Naive thymus-derived CD4-positive, alpha-beta T cell (primary cell): ENCODE measurements around the gene ARL11. TPM values are rescaled to one million over a fixed set of nuclear protein-coding genes. Genes with fewer than 3 reads are reported as not detected.

Experiments used
- ATAC-seq: fragments of 150-1000 bp; cut with Tn5 transposase; 2 replicates; pipeline ENCODE4 v1.10.0; 2021; ENCODE audit warnings: mild to moderate bottlenecking, moderate library complexity
- CTCF ChIA-PET: fragments of 350-600 bp; sonication (Branson Sonifier 250); formaldehyde crosslinking; loops from one replicate; lab custom pipeline; 2021; ENCODE audit warnings: antibody characterized with exemption; lab: Charles Lee
- POLR2A ChIA-PET: fragments of 350-600 bp; sonication (Branson Sonifier 250); formaldehyde crosslinking; loops from one replicate; lab custom pipeline; 2021; ENCODE audit warnings: antibody characterized with exemption, inconsistent platforms; lab: Charles Lee
- DNase-seq, 9 donors: peaks; one replicate each; pipeline versions ENCODE4 v3.0.0 to v3.0.0-alpha.2; 2020 to 2022; ENCODE audit warnings: mixed read lengths in 1 of 9
- H3K27ac ChIP-seq: one replicate; pipeline ENCODE4 v1.7.0; 2013; ENCODE audit warnings: mild to moderate bottlenecking, low read depth, low read length, moderate library complexity
- H3K27me3 ChIP-seq, 2 donors: one replicate each; pipeline ENCODE4 v1.7.0; 2013; ENCODE audit warnings: low read length in 2 of 2, mild to moderate bottlenecking in 2 of 2, moderate library complexity in 2 of 2; ENCODE audit not compliant: control insufficient read depth in 2 of 2, insufficient read depth in 2 of 2
- H3K36me3 ChIP-seq, 3 experiments: 1 replicate in 2 of 3; 2 replicates in 1 of 3; pipeline ENCODE4 v1.7.0; 2013; ENCODE audit warnings: low read length in 3 of 3, mild to moderate bottlenecking in 3 of 3, moderate library complexity in 1 of 3; ENCODE audit not compliant: insufficient read depth in 3 of 3, control insufficient read depth in 2 of 3
- H3K4me1 ChIP-seq, 2 donors: one replicate each; pipeline ENCODE4 v1.7.0; 2013; ENCODE audit warnings: low read length in 2 of 2, mild to moderate bottlenecking in 2 of 2, moderate library complexity in 1 of 2; ENCODE audit not compliant: control insufficient read depth in 2 of 2, insufficient read depth in 2 of 2
- H3K4me3 ChIP-seq: 2 replicates; pipeline ENCODE4 v1.7.0; 2013; ENCODE audit warnings: mild to moderate bottlenecking, low read length
- H3K9me3 ChIP-seq, 3 experiments: 1 replicate in 2 of 3; 2 replicates in 1 of 3; pipeline ENCODE4 v1.7.0; 2013; ENCODE audit warnings: low read length in 3 of 3; ENCODE audit not compliant: control insufficient read depth in 2 of 3
- H3K27ac Mint-ChIP-seq, 9 donors: one replicate each; pipeline ENCODE4 v1.8.0; 2020 to 2022; ENCODE audit warnings: mixed read lengths in 9 of 9, mild to moderate bottlenecking in 8 of 9, moderate library complexity in 5 of 9, inconsistent platforms in 2 of 9
- H3K27me3 Mint-ChIP-seq, 5 donors: one replicate each; pipeline ENCODE4 v1.8.0; 2021 to 2022; ENCODE audit warnings: mixed read lengths in 5 of 5, mild to moderate bottlenecking in 1 of 5
- H3K36me3 Mint-ChIP-seq, 5 donors: one replicate each; pipeline ENCODE4 v1.8.0; 2020 to 2022; ENCODE audit warnings: mixed read lengths in 5 of 5, mild to moderate bottlenecking in 3 of 5, inconsistent platforms in 1 of 5
- H3K4me1 Mint-ChIP-seq, 7 donors: one replicate each; pipeline ENCODE4 v1.8.0; 2020 to 2022; ENCODE audit warnings: mixed read lengths in 7 of 7, mild to moderate bottlenecking in 3 of 7, inconsistent platforms in 1 of 7
- H3K4me3 Mint-ChIP-seq, 10 donors: one replicate each; pipeline ENCODE4 v1.8.0; 2020 to 2022; ENCODE audit warnings: mild to moderate bottlenecking in 10 of 10, mixed read lengths in 10 of 10, moderate library complexity in 6 of 10, inconsistent platforms in 2 of 10
- H3K9me3 Mint-ChIP-seq, 11 donors: one replicate each; pipeline ENCODE4 v1.8.0; 2020 to 2022; ENCODE audit warnings: mixed read lengths in 11 of 11, mild to moderate bottlenecking in 4 of 11, inconsistent platforms in 1 of 11, moderate library complexity in 1 of 11
- intact Hi-C, 2 donors: fragments of 100-400 bp; cut with micrococcal nuclease; formaldehyde crosslinking; loops; one replicate each; pipeline ENCODE4 v1.15.1; 2023
- polyA plus RNA-seq, 2 donors: library from polyadenylated mRNA; unstranded; fragments of 300-500 nt; fragmentation: Illumina TruSeq; gene quantifications; one replicate each; pipeline ENCODE4 v1.2.3, GENCODE V29; 2021
- total RNA-seq, 6 experiments: library from RNA in 5 of 6; stranded (reverse) in 5 of 6; gene quantifications; 1 replicate in 5 of 6; 2 replicates in 1 of 6; pipeline ENCODE4 v1.2.3 and lab custom pipeline; 2021 to 2026

The ARL11 gene
- total and polyA plus RNA-seq, 7 experiments from 2014 or later: 0.30 to 3.4 (median 0.92) TPM

DNA sequence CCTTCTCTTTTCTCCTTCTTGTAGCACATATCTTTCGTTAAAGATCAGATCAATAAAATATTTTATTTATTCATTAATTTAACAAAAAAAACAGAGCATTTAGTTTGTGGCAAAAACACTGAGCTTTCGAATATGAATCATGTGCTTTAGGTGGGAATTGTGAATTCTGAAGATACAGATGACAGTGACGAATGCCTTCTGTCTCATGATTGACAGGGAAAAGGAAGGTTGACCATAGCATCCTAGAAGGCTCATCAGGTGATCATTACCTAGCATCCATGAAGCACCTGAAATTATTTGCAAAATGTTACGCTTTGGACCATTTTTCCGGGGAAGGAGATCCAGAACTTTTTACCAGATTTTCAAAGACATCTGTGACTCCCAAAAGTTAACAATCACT lies 3.8 kb downstream of the ARL11 start:
- Histone ChIP-seq H3K4me1 (peaks cover 0 to 5% of the 10 kb centered on the region in 2 donors), H3K4me3 (no peak overlapping the region), H3K27me3 (no peaks in the 10 kb centered on the region), H3K36me3 (no peaks in the 10 kb centered on the region), H3K9me3 (no peaks in the 10 kb centered on the region), H3K27ac (no peak overlapping the region)
- peaks cover 0 to 8% (median 0%) of the 10 kb centered on the region in 5 donors for H3K36me3 Mint-ChIP-seq
- CTCF ChIA-PET: interaction anchor here (0.5 kb wide), 1 partner anchor 72 kb away, joined by 3 read pairs; no protein-coding TSS in a partner anchor
- H3K4me1 Mint-ChIP-seq: peaks cover 5 to 46% (median 28%) of the 10 kb centered on the region in 7 donors
- intact Hi-C loops: no loop called here
- peaks cover 0 to 6% (median 0%) of the 10 kb centered on the region in 11 donors for H3K9me3 Mint-ChIP-seq
- no peak for ATAC-seq
- no peak overlapping the region for H3K27ac Mint-ChIP-seq
- no peaks in the 10 kb centered on the region for H3K27me3 Mint-ChIP-seq
- H3K4me3 Mint-ChIP-seq: no peak overlapping the region
- POLR2A ChIA-PET: interaction anchor here (0.7 kb wide), 1 partner anchor 961 kb away, joined by 3 read pairs; no protein-coding TSS in a partner anchor
- DNase-seq: no peak

DNA sequence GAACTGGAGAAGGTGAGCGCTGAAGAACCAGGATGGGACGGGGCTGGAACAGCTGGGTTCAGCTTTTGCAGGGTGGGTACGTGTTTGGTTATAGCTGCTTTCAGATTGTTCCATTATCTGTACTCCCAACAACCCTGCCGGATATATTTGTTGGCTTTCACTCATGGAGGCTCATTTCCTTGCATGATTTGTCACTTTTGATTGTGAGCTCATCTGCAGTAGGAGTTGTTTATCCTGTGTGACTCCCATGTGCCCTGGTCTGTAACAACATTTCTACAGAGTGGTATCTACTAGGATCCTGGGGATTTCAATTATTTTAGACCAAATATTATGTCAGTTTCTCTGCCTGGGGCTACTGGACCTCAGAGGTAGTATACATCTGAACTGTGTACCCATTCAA lies 5.4 kb downstream of the ARL11 start:
- H3K27ac ChIP-seq: no peak overlapping the region
- Mint-ChIP-seq H3K9me3 (peaks cover 0 to 6% (median 0%) of the 10 kb centered on the region in 11 donors), H3K4me1 (peaks cover 5 to 37% (median 18%) of the 10 kb centered on the region in 7 donors), H3K36me3 (peaks cover 0 to 8% (median 0%) of the 10 kb centered on the region in 5 donors), H3K4me3 (no peak overlapping the region), H3K27me3 (no peaks in the 10 kb centered on the region), H3K27ac (peak overlapping the region in 1 of 9 donors; percentile 66)
- CTCF ChIA-PET: no interaction called here
- no peak overlapping the region for H3K4me3 ChIP-seq
- POLR2A ChIA-PET: no interaction called here
- intact Hi-C loops: no loop called here
- ATAC-seq (no peak), DNase-seq (no peak)
- H3K36me3 ChIP-seq: no peaks in the 10 kb centered on the region
- no peaks in the 10 kb centered on the region for H3K4me1 ChIP-seq
- H3K9me3 ChIP-seq: no peaks in the 10 kb centered on the region
- no peaks in the 10 kb centered on the region for H3K27me3 ChIP-seq

DNA sequence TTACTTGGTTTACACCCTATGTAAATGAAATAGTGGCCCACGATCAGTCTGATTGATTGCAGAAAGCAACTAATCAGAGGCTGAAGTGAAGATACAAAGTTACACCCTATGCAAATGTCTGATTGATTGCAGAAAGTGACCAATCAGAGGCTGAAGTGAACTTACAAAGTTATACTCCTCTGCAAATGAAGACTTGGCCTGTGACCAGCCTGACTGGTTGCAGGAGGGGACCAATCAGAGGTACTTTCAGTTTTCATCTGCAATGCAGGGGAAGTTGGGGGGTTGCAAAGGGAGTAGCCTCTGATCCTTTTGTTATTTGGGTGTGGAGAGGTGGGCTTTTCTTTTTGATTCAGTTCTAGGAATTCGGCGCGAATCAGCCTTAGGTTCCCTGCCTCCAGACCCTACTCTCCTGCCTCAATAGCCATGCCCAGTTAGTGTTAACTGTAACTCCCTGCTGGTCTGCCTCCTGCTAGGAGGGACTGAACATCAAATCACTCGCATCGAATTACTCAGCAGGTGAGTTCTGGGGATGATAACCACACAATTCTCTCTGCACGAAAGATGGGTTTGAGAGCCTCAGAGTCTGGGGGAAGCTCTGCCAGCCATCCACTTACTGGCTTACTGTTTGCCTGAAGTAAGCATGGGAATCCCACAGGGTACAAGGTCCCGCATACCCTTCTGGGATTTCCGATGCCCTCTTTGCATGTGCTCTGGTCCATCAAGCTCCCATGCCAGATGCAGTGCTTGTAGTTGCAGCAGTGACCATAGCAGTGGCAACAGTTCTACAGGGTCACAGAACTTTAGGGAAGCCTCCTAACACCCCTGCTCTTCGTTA lies 7.5 kb downstream of the ARL11 start:
- Histone ChIP-seq H3K36me3 (no peaks in the 10 kb centered on the region), H3K4me1 (no peaks in the 10 kb centered on the region), H3K9me3 (no peaks in the 10 kb centered on the region), H3K27ac (peak overlapping the region; percentile 20), H3K4me3 (peak overlapping the region; percentile 1), H3K27me3 (no peaks in the 10 kb centered on the region)
- H3K36me3 Mint-ChIP-seq: peaks cover 0 to 8% (median 0%) of the 10 kb centered on the region in 5 donors
- DNase-seq (peak in 7 of 9 donors; percentile 11 to 68 (median 60)), ATAC-seq (peak; percentile 85)
- peaks cover 3 to 30% (median 8%) of the 10 kb centered on the region in 7 donors for H3K4me1 Mint-ChIP-seq
- ChIA-PET CTCF (interaction anchor here (0.6 to 0.9 kb wide), 2 partner anchors 28 to 60 kb away, joined by 3 read pairs; no protein-coding TSS in a partner anchor), POLR2A (interaction anchor here (0.8 kb wide), 1 partner anchor 193 kb away, joined by 3 read pairs; no protein-coding TSS in a partner anchor)
- H3K27me3 Mint-ChIP-seq: no peaks in the 10 kb centered on the region
- peak overlapping the region; percentile 61 to 87 (median 76) for H3K4me3 Mint-ChIP-seq
- H3K27ac Mint-ChIP-seq: peak overlapping the region; percentile 20 to 76 (median 60)
- intact Hi-C loops: no loop called here
- H3K9me3 Mint-ChIP-seq: peaks cover 0 to 6% (median 0%) of the 10 kb centered on the region in 11 donors

DNA sequence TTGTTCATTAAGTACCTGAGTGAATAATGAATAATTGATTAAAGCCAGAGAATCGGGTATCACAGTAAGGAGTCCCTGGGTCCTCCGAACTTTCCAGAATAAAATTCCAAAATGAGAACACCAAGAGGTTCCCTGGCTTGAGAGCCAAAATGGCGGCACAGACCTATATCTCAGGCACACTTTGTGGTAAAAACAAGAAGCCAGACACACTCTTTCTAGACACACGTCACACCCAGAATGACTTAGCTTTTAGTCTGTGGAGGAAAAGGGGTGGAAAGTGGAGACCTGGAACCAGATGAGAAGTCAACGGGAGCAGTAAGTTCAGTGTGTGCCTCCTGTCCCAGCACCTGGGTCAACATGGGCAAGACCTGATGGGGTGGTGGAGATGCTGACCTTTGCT lies 8.4 kb downstream of the ARL11 start:
- no peaks in the 10 kb centered on the region for H3K27me3 ChIP-seq
- Mint-ChIP-seq H3K27ac (peak overlapping the region in 5 of 9 donors; percentile 16 to 63 (median 60)), H3K36me3 (peaks cover 0 to 10% (median 0%) of the 10 kb centered on the region in 5 donors), H3K4me1 (peaks cover 3 to 30% (median 8%) of the 10 kb centered on the region in 7 donors), H3K9me3 (peaks cover 0 to 6% (median 0%) of the 10 kb centered on the region in 11 donors), H3K4me3 (peak overlapping the region in 6 of 10 donors; percentile 21 to 85 (median 70)), H3K27me3 (no peaks in the 10 kb centered on the region)
- no peak overlapping the region for H3K4me3 ChIP-seq
- DNase-seq (no peak), ATAC-seq (no peak)
- no peak overlapping the region for H3K27ac ChIP-seq
- H3K36me3 ChIP-seq: no peaks in the 10 kb centered on the region
- H3K9me3 ChIP-seq: no peaks in the 10 kb centered on the region
- intact Hi-C loops: no loop called here
- POLR2A ChIA-PET: no interaction called here
- CTCF ChIA-PET: interaction anchor here (0.6 kb wide), 1 partner anchor 61 kb away, joined by 3 read pairs; no protein-coding TSS in a partner anchor
- H3K4me1 ChIP-seq: no peaks in the 10 kb centered on the region

- intact Hi-C loops: no loop called here
- CTCF ChIA-PET: no interaction called here
- Mint-ChIP-seq H3K9me3 (peaks cover 0 to 3% (median 0%) of the 10 kb centered on the region in 11 donors), H3K27me3 (no peaks in the 10 kb centered on the region), H3K4me3 (no peak overlapping the region), H3K4me1 (peaks cover 3 to 33% (median 18%) of the 10 kb centered on the region in 7 donors), H3K27ac (no peak overlapping the region), H3K36me3 (peaks cover 0 to 10% (median 0%) of the 10 kb centered on the region in 5 donors)
- POLR2A ChIA-PET: no interaction called here
- Histone ChIP-seq H3K9me3 (no peaks in the 10 kb centered on the region), H3K4me3 (no peak overlapping the region), H3K36me3 (no peaks in the 10 kb centered on the region), H3K27ac (no peak overlapping the region), H3K4me1 (no peaks in the 10 kb centered on the region), H3K27me3 (no peaks in the 10 kb centered on the region)
- DNase-seq: no peak
- no peak for ATAC-seq
These were observed 9.9 kb downstream of the ARL11 start for GRCh38 chr13:49638030-49638743.

DNA sequence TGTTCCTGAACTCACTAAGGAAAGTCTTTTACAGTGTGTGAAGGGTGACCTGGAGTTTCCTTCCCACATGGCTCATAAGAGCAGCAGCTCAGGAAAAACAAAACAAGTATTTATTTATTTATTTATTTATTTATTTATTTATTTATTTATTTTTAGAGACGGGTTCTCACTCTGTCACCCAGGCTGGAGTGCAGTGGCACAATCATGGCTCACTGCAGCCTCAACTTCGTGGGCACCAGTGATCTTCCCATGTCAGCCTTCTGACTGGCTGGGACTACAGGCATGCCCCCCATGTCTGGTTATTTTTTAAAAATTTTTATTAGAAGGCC lies 10.4 kb downstream of the ARL11 start:
- no peaks in the 10 kb centered on the region for H3K4me1 ChIP-seq
- no peaks in the 10 kb centered on the region for H3K36me3 ChIP-seq
- no peak overlapping the region for H3K4me3 ChIP-seq
- Mint-ChIP-seq H3K36me3 (peaks cover 0 to 10% (median 0%) of the 10 kb centered on the region in 5 donors), H3K9me3 (no peaks in the 10 kb centered on the region), H3K27ac (no peak overlapping the region), H3K4me1 (peaks cover 3 to 30% (median 19%) of the 10 kb centered on the region in 7 donors), H3K4me3 (no peak overlapping the region), H3K27me3 (no peaks in the 10 kb centered on the region)
- no peak for ATAC-seq
- no peaks in the 10 kb centered on the region for H3K9me3 ChIP-seq
- H3K27me3 ChIP-seq: no peaks in the 10 kb centered on the region
- DNase-seq: no peak
- ChIA-PET CTCF (no interaction called here), POLR2A (no interaction called here)
- intact Hi-C loops: no loop called here
- H3K27ac ChIP-seq: no peak overlapping the region
